K562 (cell line): ENCODE results near the gene CDC14B. TPM values are rescaled to one million over a fixed set of nuclear protein-coding genes. Genes with fewer than 3 reads are reported as not detected.
A peak's percentile ranks its signal among the peaks of the same experiment; 100 is the strongest.

ENCODE experiments used
- CHAMP1 ChIP-seq: fragments of 450-650 bp; IDR thresholded peaks from 2 replicates; pipeline ENCODE4 v1.6.1; 2016; ENCODE audit warnings: mild to moderate bottlenecking
- E2F4 ChIP-seq: sonication (generic); formaldehyde crosslinking; IDR thresholded peaks from 2 replicates; pipeline ENCODE4 v1.8.0; 2022; ENCODE audit warnings: mild to moderate bottlenecking, low read depth, missing genetic modification reagents
- E2F5 ChIP-seq: sonication (generic); formaldehyde crosslinking; IDR thresholded peaks from 2 replicates; pipeline ENCODE4 v1.8.0; 2022; ENCODE audit warnings: mild to moderate bottlenecking, missing genetic modification reagents
- EHMT2 ChIP-seq: fragments of 450-650 bp; IDR thresholded peaks from 2 replicates; pipeline ENCODE4 v1.6.1; 2018; ENCODE audit warnings: antibody characterized with exemption
- EZH2 ChIP-seq: IDR thresholded peaks from 2 replicates; pipeline ENCODE4 v1.6.1; 2012; ENCODE audit warnings: low read depth, mild to moderate bottlenecking, inconsistent platforms, low read length, borderline replicate concordance
- FOXA1 ChIP-seq: fragments of 450-650 bp; IDR thresholded peaks from 2 replicates; pipeline ENCODE4 v1.6.1; 2016; ENCODE audit warnings: mild to moderate bottlenecking, borderline replicate concordance
- FOXP1 ChIP-seq: sonication (generic); formaldehyde crosslinking; IDR thresholded peaks from 2 replicates; pipeline ENCODE4 v1.8.0; 2022; ENCODE audit warnings: mild to moderate bottlenecking, missing genetic modification reagents
- IRF9 ChIP-seq: fragments of 450-650 bp; IDR thresholded peaks from 2 replicates; pipeline ENCODE4 v1.6.1; 2016; ENCODE audit warnings: missing biosample characterization, missing genetic modification characterization
- KLF6 ChIP-seq: fragments of 250-450 bp; sonication (Bioruptor Pico); IDR thresholded peaks from 2 replicates; pipeline ENCODE4 v1.4.0; 2020; ENCODE audit warnings: mild to moderate bottlenecking, moderate library complexity, borderline replicate concordance
- MEIS2 ChIP-seq: fragments of 450-650 bp; IDR thresholded peaks from 2 replicates; pipeline ENCODE4 v1.6.1; 2014; ENCODE audit warnings: mild to moderate bottlenecking; ENCODE audit not compliant: partially characterized antibody
- NKRF ChIP-seq: fragments of 450-650 bp; IDR thresholded peaks from 2 replicates; pipeline ENCODE4 v1.6.1; 2016; ENCODE audit warnings: borderline replicate concordance
- PML ChIP-seq: IDR thresholded peaks from 2 replicates; pipeline ENCODE4 v1.6.1; 2012; ENCODE audit warnings: low read length, inconsistent platforms
- RFX7 ChIP-seq: fragments of 250-450 bp; sonication (Bioruptor Pico); IDR thresholded peaks from 2 replicates; pipeline ENCODE4 v1.5.1; 2021; ENCODE audit warnings: mild to moderate bottlenecking
- SP1 ChIP-seq: sonication (generic); formaldehyde crosslinking; IDR thresholded peaks from 2 replicates; pipeline ENCODE4 v1.8.1; 2022; ENCODE audit warnings: mild to moderate bottlenecking, missing genetic modification reagents
- ZNF592 ChIP-seq: fragments of 450-650 bp; IDR thresholded peaks from 2 replicates; pipeline ENCODE4 v1.6.1; 2017; ENCODE audit warnings: antibody characterized with exemption, mild to moderate bottlenecking
- ZNF717 ChIP-seq: fragments of 250-450 bp; sonication (Bioruptor Pico); IDR thresholded peaks from 2 replicates; pipeline ENCODE4 v1.5.0; 2021
- polyA plus RNA-seq, 8 experiments: library from polyadenylated mRNA; depleted of rRNA in 4 of 8; stranded (reverse) in 5 of 8; unstranded in 3 of 8; fragments of >200 nt; fragmentation: Nextera tagmentation in 2 of 8; fragmentation: Illumina TruSeq in 1 of 8; extraction: Ambion mirVana in 2 of 8; extraction: Trizol in 1 of 8; gene quantifications; 2 replicates each; pipeline versions ENCODE4 v1.2.1 to v1.2.3, GENCODE V29; 2011 to 2014; ENCODE audit warnings: inconsistent platforms in 1 of 8, missing spikeins in 1 of 8
- total RNA-seq, 7 experiments: library from RNA; depleted of rRNA in 6 of 7; stranded (reverse); fragments of >200 nt in 6 of 7; fragmentation: Illumina TruSeq in 2 of 7; extraction: Trizol in 2 of 7; gene quantifications; 2 replicates each; pipeline versions ENCODE4 v1.2.1 to v1.2.3, GENCODE V29; 2011 to 2021; ENCODE audit warnings: low replicate concordance in 1 of 7

CDC14B gene
- total and polyA plus RNA-seq, 9 of the 15 experiments (the other 6 are each of a cell fraction or from before 2014, with no cell fraction given) = 1.4 to 6.0 (median 3.8) TPM

- TF ChIP-seq SP1 (no peak), ZNF717 (no peak), KLF6 (CRISPR knock-in tag) (no peak), IRF9 (tag) (no peak), E2F5 (CRISPR knock-in tag) (no peak), NKRF (peak; percentile 86), EHMT2 (no peak), E2F4 (CRISPR knock-in tag) (no peak), RFX7 (CRISPR knock-in tag) (no peak), MEIS2 (no peak), EZH2 (no peak), CHAMP1 (0 out of 2 replicates have a peak, but pooled peaks have one; percentile 27), FOXA1 (no peak), FOXP1 (CRISPR knock-in tag) (no peak), ZNF592 (no peak), PML (no peak)
Observed at GRCh38 chr9:96566498-96567202, 53.0 kb downstream of the CDC14B start (continued).
